Natural killer cell treated with Interleukin-12 subunit alpha and Interleukin-12 subunit beta and Interleukin-15 and Interleukin-18, amount 100 ng/mL, for 72 hours (primary cell): ENCODE data around the gene CCL5. TPM values are rescaled to one million over a fixed set of nuclear protein-coding genes. Genes with fewer than 3 reads are reported as not detected.

Experiments
- ATAC-seq, 2 donors: fragments of 150-1000 bp; cut with Tn5 transposase in 1 of 2; sonication (Bioruptor Pico), chemical (Tn5 transposase) in 1 of 2; 2 replicates each; pipeline ENCODE4 v1.10.0; 2021
- DNase-seq: peaks from one replicate; pipeline ENCODE4 v3.0.0; 2022; ENCODE audit warnings: low spot score
- H3K27ac Mint-ChIP-seq, 2 donors: 1 replicate in 1 of 2; 2 replicates in 1 of 2; pipeline ENCODE4 v1.8.0; 2022; ENCODE audit warnings: mixed read lengths in 2 of 2, mild to moderate bottlenecking in 1 of 2, moderate library complexity in 1 of 2
- H3K27me3 Mint-ChIP-seq, 2 donors: 1 replicate in 1 of 2; 2 replicates in 1 of 2; pipeline ENCODE4 v1.8.0; 2022; ENCODE audit warnings: mixed read lengths in 2 of 2
- H3K36me3 Mint-ChIP-seq: one replicate; pipeline ENCODE4 v1.8.0; 2022; ENCODE audit warnings: mixed read lengths
- H3K4me1 Mint-ChIP-seq, 2 donors: 1 replicate in 1 of 2; 2 replicates in 1 of 2; pipeline ENCODE4 v1.8.0; 2022; ENCODE audit warnings: low read depth in 2 of 2, mixed read lengths in 2 of 2, mild to moderate bottlenecking in 1 of 2
- H3K4me3 Mint-ChIP-seq: one replicate; pipeline ENCODE4 v1.8.0; 2022; ENCODE audit warnings: mixed read lengths
- H3K9me3 Mint-ChIP-seq: 2 replicates; pipeline ENCODE4 v1.8.0; 2022; ENCODE audit warnings: mixed read lengths
- total RNA-seq, 2 donors: library from RNA; stranded (reverse); gene quantifications; one replicate each; pipeline ENCODE4 v1.2.3, GENCODE V29; 2022

The CCL5 gene
- total RNA-seq, 2 donors from 2014 or later, result 97.5 to 224 TPM

- Mint-ChIP-seq H3K4me3 (no peak overlapping the region), H3K27ac (peak overlapping the region in 1 of 2 donors; percentile 6), H3K27me3 (no peaks in the 10 kb centered on the region), H3K36me3 (peaks cover 51% of the 10 kb centered on the region), H3K9me3 (no peaks in the 10 kb centered on the region), H3K4me1 (peaks cover 23 to 32% of the 10 kb centered on the region in 2 donors)
- DNase-seq (no peak), ATAC-seq (no peak)
These were observed 33.9 kb downstream of the CCL5 start for GRCh38 chr17:35846055-35846809.

GRCh38 chr17:35844547-35844946 lies 35.6 kb downstream of the CCL5 start:
- peaks cover 48% of the 10 kb centered on the region for H3K36me3 Mint-ChIP-seq
- no peaks in the 10 kb centered on the region for H3K9me3 Mint-ChIP-seq
- no peak overlapping the region for H3K4me3 Mint-ChIP-seq
- H3K4me1 Mint-ChIP-seq, result peaks cover 16 to 21% of the 10 kb centered on the region in 2 donors
- no peaks in the 10 kb centered on the region for H3K27me3 Mint-ChIP-seq
- ATAC-seq (no peak), DNase-seq (no peak)
- H3K27ac Mint-ChIP-seq, result no peak overlapping the region

GRCh38 chr17:35843698-35844097 lies 36.5 kb downstream of the CCL5 start:
- no peak overlapping the region for H3K4me3 Mint-ChIP-seq
- ATAC-seq (no peak), DNase-seq (no peak)
- peaks cover 45% of the 10 kb centered on the region for H3K36me3 Mint-ChIP-seq
- H3K27me3 Mint-ChIP-seq, result no peaks in the 10 kb centered on the region
- peak overlapping the region; percentile 11 to 40 for H3K27ac Mint-ChIP-seq
- H3K9me3 Mint-ChIP-seq, result no peaks in the 10 kb centered on the region
- H3K4me1 Mint-ChIP-seq, result peaks cover 15 to 18% of the 10 kb centered on the region in 2 donors

GRCh38 chr17:35842239-35842638 lies 37.9 kb downstream of the CCL5 start:
- H3K4me1 Mint-ChIP-seq, result peaks cover 9 to 11% of the 10 kb centered on the region in 2 donors

GRCh38 chr17:35841505-35841904 lies 38.7 kb downstream of the CCL5 start:
- Mint-ChIP-seq H3K4me1 (peaks cover 9 to 11% of the 10 kb centered on the region in 2 donors), H3K9me3 (no peaks in the 10 kb centered on the region), H3K36me3 (peaks cover 35% of the 10 kb centered on the region), H3K27ac (peak overlapping the region in 1 of 2 donors; percentile 61), H3K27me3 (no peaks in the 10 kb centered on the region), H3K4me3 (no peak overlapping the region)
- DNase-seq, result no peak
- no peak for ATAC-seq

More at GRCh38 chr17:35842239-35842638, 37.9 kb downstream of the CCL5 start:
- Mint-ChIP-seq H3K36me3 (peaks cover 34% of the 10 kb centered on the region), H3K27ac (peak overlapping the region in 1 of 2 donors; percentile 61), H3K27me3 (no peaks in the 10 kb centered on the region), H3K9me3 (no peaks in the 10 kb centered on the region), H3K4me3 (no peak overlapping the region)
- ATAC-seq, result no peak
- no peak for DNase-seq

GRCh38 chr17:35841101-35841500 lies 39.1 kb downstream of the CCL5 start:
- Mint-ChIP-seq H3K36me3 (peaks cover 39% of the 10 kb centered on the region), H3K4me1 (peaks cover 9 to 11% of the 10 kb centered on the region in 2 donors), H3K4me3 (no peak overlapping the region), H3K27ac (peak overlapping the region in 1 of 2 donors; percentile 61), H3K27me3 (no peaks in the 10 kb centered on the region), H3K9me3 (no peaks in the 10 kb centered on the region)
- no peak for ATAC-seq
- no peak for DNase-seq

GRCh38 chr17:35825206-35825605 lies 55.0 kb downstream of the CCL5 start:
- DNase-seq (no peak), ATAC-seq (no peak)
- no peaks in the 10 kb centered on the region for H3K9me3 Mint-ChIP-seq
- H3K4me3 Mint-ChIP-seq, result no peak overlapping the region
- H3K36me3 Mint-ChIP-seq, result peaks cover 44% of the 10 kb centered on the region
- H3K27me3 Mint-ChIP-seq, result no peaks in the 10 kb centered on the region
- peaks cover 4 to 9% of the 10 kb centered on the region in 2 donors for H3K4me1 Mint-ChIP-seq
- H3K27ac Mint-ChIP-seq, result no peak overlapping the region

Other genes with a start within 250 kb of the CCL5 start
- under 1 TPM in 1 of 2 donors, not detected in 1; 0.14 TPM for gene RASL10B, start 148.7 kb downstream of the CCL5 start, total RNA-seq
- gene GAS2L2, start 127.1 kb downstream of the CCL5 start, total RNA-seq, result not detected
- not detected for gene C17orf50, start 119.5 kb downstream of the CCL5 start, total RNA-seq
- not detected for gene MMP28, start 84.7 kb downstream of the CCL5 start, total RNA-seq
- gene TAF15, start 70.9 kb downstream of the CCL5 start, total RNA-seq, result 100 to 1,000 TPM; 235 to 249 TPM
- gene HEATR9, start 11.5 kb downstream of the CCL5 start, total RNA-seq, result 1 to 10 TPM in 1 of 2 donors, under 1 TPM in 1; 0.81 to 2.9 TPM
- 1 to 10 TPM; 1.3 to 3.5 TPM for gene RDM1, start 50.4 kb upstream of the CCL5 start, total RNA-seq
- gene LYZL6, start 63.4 kb upstream of the CCL5 start, total RNA-seq, result not detected
- not detected for gene CCL16, start 101.1 kb upstream of the CCL5 start, total RNA-seq
- not detected for gene CCL14, start 106.4 kb upstream of the CCL5 start, total RNA-seq
- gene CCL15, start 121.2 kb upstream of the CCL5 start, total RNA-seq, result not detected
- gene CCL23, start 137.6 kb upstream of the CCL5 start, total RNA-seq, result 1 to 10 TPM in 1 of 2 donors, not detected in 1; 1.7 TPM
- gene CCL18, start 183.9 kb upstream of the CCL5 start, total RNA-seq, result not detected
- 1,000 to 10,000 TPM; 2,440 to 2,619 TPM for gene CCL3, start 209.8 kb upstream of the CCL5 start, total RNA-seq
- 100 to 1,000 TPM; 379 to 582 TPM for gene CCL4, start 223.5 kb upstream of the CCL5 start, total RNA-seq